K562 (cell line): ENCODE measurements around the gene SELENOI. TPM values are rescaled to one million over a fixed set of nuclear protein-coding genes. Genes with fewer than 3 reads are reported as not detected.

Experiments
- ATAC-seq: fragments of 200-7000 bp; cut with Tn5 transposase; 3 replicates; pipeline ENCODE4 v1.9.1; 2020; ENCODE audit warnings: moderate library complexity
- BruUV-seq: library from RNA; stranded (reverse); fragments of 400-500 nt; replicated peaks from 2 replicates; lab custom pipeline; 2021; lab: Mats Ljungman, UMichigan
- CTCF ChIA-PET: fragments of 300-600 bp; formaldehyde crosslinking; extraction: SDS; loops from one replicate; lab custom pipeline; 2021; ENCODE audit warnings: low intra/inter-chr PET ratio; lab: Yijun Ruan, JAX
- POLR2A ChIA-PET: fragments of 300-600, 350-650 bp; sonication (Branson Sonifier 250); formaldehyde crosslinking; extraction: SDS; loops from one replicate; lab custom pipeline; 2021; ENCODE audit warnings: antibody characterized with exemption, inconsistent platforms; lab: Yijun Ruan, JAX
- DNase-seq, 4 experiments: peaks; one replicate each; pipeline versions ENCODE4 v3.0.0 to v3.0.0-alpha.2; 2011 to 2018; ENCODE audit warnings: low spot score in 3 of 4, mixed read lengths in 3 of 4; ENCODE audit errors: extremely low read depth in 1 of 4
- FAIRE-seq: peaks from 2 replicates; lab custom pipeline; 2011; peaks lifted over from hg19 to GRCh38; lab: Jason Lieb, UNC
- H2AFZ ChIP-seq: 2 replicates; pipeline ENCODE4 v1.6.0; 2011; ENCODE audit warnings: low read depth, low read length, control low read depth, inconsistent platforms
- H3K27ac ChIP-seq: fragments of 200-600 bp; 3 replicates; pipeline ENCODE4 v1.8.0; 2011; ENCODE audit warnings: low read depth, mild to moderate bottlenecking, control low read depth, inconsistent platforms, low read length, moderate library complexity, mixed read lengths; ENCODE audit errors: extremely low read depth
- H3K27me3 ChIP-seq, 2 experiments: fragments of 300-600 bp in 1 of 2; 2 replicates in 1 of 2; 3 replicates in 1 of 2; pipeline versions ENCODE4 v1.6.0 to v1.8.0; 2011; ENCODE audit warnings: inconsistent platforms in 2 of 2, low read length in 2 of 2, mild to moderate bottlenecking in 1 of 2, mixed read lengths in 1 of 2, moderate library complexity in 1 of 2; ENCODE audit not compliant: control insufficient read depth in 2 of 2, insufficient read depth in 2 of 2
- H3K36me3 ChIP-seq: fragments of 300-600 bp; 3 replicates; pipeline ENCODE4 v1.8.0; 2011; ENCODE audit warnings: mild to moderate bottlenecking, low read length, inconsistent platforms; ENCODE audit not compliant: control insufficient read depth, insufficient read depth
- H3K4me1 ChIP-seq, 2 experiments: fragments of 200-600 bp in 1 of 2; replicated peaks in 1 of 2; 2 replicates in 1 of 2; 3 replicates in 1 of 2; pipeline versions ENCODE4 v1.5.1 to v1.8.0; 2011; ENCODE audit warnings: inconsistent platforms in 2 of 2, low read length in 2 of 2, mild to moderate bottlenecking in 1 of 2, mixed read lengths in 1 of 2, moderate library complexity in 1 of 2; ENCODE audit not compliant: control insufficient read depth in 2 of 2, insufficient read depth in 2 of 2
- H3K4me2 ChIP-seq: 2 replicates; pipeline ENCODE4 v1.6.1; 2011; ENCODE audit warnings: low read length, control low read depth, inconsistent platforms, mixed read lengths; ENCODE audit not compliant: insufficient read depth
- H3K4me3 ChIP-seq: fragments of 200-600 bp; sonication (generic), shearing (Covaris generic); 2 replicates; pipeline ENCODE4 v1.5.1; 2016; ENCODE audit warnings: control low read depth, inconsistent platforms
- H3K79me2 ChIP-seq: fragments of 200-600 bp; 3 replicates; pipeline ENCODE4 v1.8.0; 2011; ENCODE audit warnings: low read length, inconsistent platforms; ENCODE audit not compliant: control insufficient read depth, insufficient read depth
- H3K9ac ChIP-seq, 2 experiments: 2 replicates each; pipeline versions ENCODE4 v1.6.0 to v1.6.1; 2011; ENCODE audit warnings: low read depth in 2 of 2, low read length in 2 of 2, control low read depth in 1 of 2, inconsistent platforms in 1 of 2, mild to moderate bottlenecking in 1 of 2, mixed read lengths in 1 of 2; ENCODE audit not compliant: insufficient read depth in 1 of 2
- H3K9me1 ChIP-seq: one replicate; pipeline ENCODE4 v1.6.0; 2011; ENCODE audit warnings: inconsistent platforms, mild to moderate bottlenecking, low read length, moderate library complexity; ENCODE audit not compliant: control insufficient read depth, insufficient read depth
- H3K9me3 ChIP-seq: replicated peaks from 2 replicates; pipeline ENCODE4 v1.5.1; 2011; ENCODE audit warnings: low read depth, low read length, inconsistent platforms; ENCODE audit not compliant: control insufficient read depth, insufficient read depth
- H4K20me1 ChIP-seq: replicated peaks from 2 replicates; pipeline ENCODE4 v1.6.1; 2011; ENCODE audit warnings: low read length, inconsistent platforms, mixed read lengths; ENCODE audit not compliant: control insufficient read depth, insufficient read depth
- ATF3 ChIP-seq, 2 experiments: fragments of 450-650 bp in 1 of 2; sonication (generic) in 1 of 2; formaldehyde crosslinking in 1 of 2; IDR thresholded peaks in 1 of 2; conservative IDR thresholded peaks in 1 of 2; 2 replicates each; pipeline versions ENCODE4 v1.6.1 to v1.8.1; 2016 to 2023; ENCODE audit warnings: mild to moderate bottlenecking in 2 of 2, moderate library complexity in 2 of 2, inconsistent platforms in 1 of 2, missing genetic modification reagents in 1 of 2
- HDAC2 ChIP-seq: fragments of 450-650 bp; IDR thresholded peaks from 2 replicates; pipeline ENCODE4 v1.6.1; 2016; ENCODE audit warnings: mild to moderate bottlenecking
- MAFG ChIP-seq: fragments of 450-650 bp; conservative IDR thresholded peaks from 2 replicates; pipeline ENCODE4 v1.6.1; 2016; ENCODE audit warnings: missing genetic modification characterization, missing compliant biosample characterization
- NFE2 ChIP-seq: IDR thresholded peaks from 2 replicates; pipeline ENCODE4 v1.6.1; 2014; ENCODE audit warnings: antibody characterized with exemption, low read depth
- PKNOX1 ChIP-seq: fragments of 450-650 bp; IDR thresholded peaks from 2 replicates; pipeline ENCODE4 v1.6.1; 2016
- RUNX1 ChIP-seq: sonication (generic); IDR thresholded peaks from 2 replicates; pipeline ENCODE4 v1.6.1; 2016; ENCODE audit warnings: antibody characterized with exemption, low read depth
- SMAD2 ChIP-seq: fragments of 150-350 bp; IDR thresholded peaks from 2 replicates; pipeline ENCODE4 v1.6.1; 2014; ENCODE audit warnings: low read depth, mild to moderate bottlenecking, low read length
- TEAD4 ChIP-seq, 2 experiments: sonication (generic) in 1 of 2; formaldehyde crosslinking in 1 of 2; IDR thresholded peaks; 2 replicates each; pipeline versions ENCODE4 v1.6.1 to v1.8.0; 2012 to 2022; ENCODE audit warnings: borderline replicate concordance in 1 of 2, inconsistent platforms in 1 of 2, low read length in 1 of 2, mild to moderate bottlenecking in 1 of 2, missing genetic modification reagents in 1 of 2
- U2AF2 ChIP-seq: fragments of 200-400 bp; formaldehyde crosslinking; optimal IDR thresholded peaks from 2 replicates; pipeline ENCODE3; 2017; ENCODE audit warnings: low read depth, mild to moderate bottlenecking, low read length
- ZNF316 ChIP-seq: fragments of 450-650 bp; IDR thresholded peaks from 2 replicates; pipeline ENCODE4 v1.6.1; 2016
- ZNF384 ChIP-seq: IDR thresholded peaks from 2 replicates; pipeline ENCODE4 v1.6.1; 2012; ENCODE audit warnings: low read depth, low read length, improper control_type of control experiment
- ZNF592 ChIP-seq: fragments of 450-650 bp; IDR thresholded peaks from 2 replicates; pipeline ENCODE4 v1.6.1; 2017; ENCODE audit warnings: antibody characterized with exemption, mild to moderate bottlenecking
- WGBS: fragments of 100-300 bp; shearing (Covaris generic); methylation state at CpG from one replicate; pipeline ENCODE4 v1.1.6; 2016; ENCODE audit warnings: low coverage, mixed read lengths; ENCODE audit not compliant: insufficient coverage; ENCODE audit errors: missing lambda C conversion rate; 5-methylcytosine and 5-hydroxymethylcytosine counted together
- in situ Hi-C: fragments of 300-500 bp; cut with MboI; formaldehyde crosslinking; loops from 4 replicates; pipeline ENCODE4 v1.15.0; 2018; ENCODE audit warnings: inconsistent platforms, mixed read lengths
- intact Hi-C: fragments of 100-400 bp; cut with micrococcal nuclease; formaldehyde crosslinking; loops from 2 replicates; pipeline ENCODE4 v1.14.2; 2022
- polyA plus RNA-seq, 8 experiments: library from polyadenylated mRNA; depleted of rRNA in 4 of 8; stranded (reverse) in 5 of 8; unstranded in 3 of 8; fragments of >200 nt; fragmentation: Nextera tagmentation in 2 of 8; fragmentation: Illumina TruSeq in 1 of 8; extraction: Ambion mirVana in 2 of 8; extraction: Trizol in 1 of 8; gene quantifications; 2 replicates each; pipeline versions ENCODE4 v1.2.1 to v1.2.3, GENCODE V29; 2011 to 2014; ENCODE audit warnings: inconsistent platforms in 1 of 8, missing spikeins in 1 of 8
- total RNA-seq, 7 experiments: library from RNA; depleted of rRNA in 6 of 7; stranded (reverse); fragments of >200 nt in 6 of 7; fragmentation: Illumina TruSeq in 2 of 7; extraction: Trizol in 2 of 7; gene quantifications; 2 replicates each; pipeline versions ENCODE4 v1.2.1 to v1.2.3, GENCODE V29; 2011 to 2021; ENCODE audit warnings: low replicate concordance in 1 of 7

SELENOI gene
- total and polyA plus RNA-seq, 9 of the 15 experiments (the other 6 are each of a cell fraction or from before 2014, with no cell fraction given), result 9.6 to 46.9 (median 24.4) TPM

- TF ChIP-seq PKNOX1 (peak; percentile 78), U2AF2 (no peak)
Observed at GRCh38 chr2:26351375-26352090, 5.6 kb downstream of the SELENOI start (continued).

- H3K4me1 ChIP-seq, result peaks cover 39 to 56% of the 10 kb centered on the region in 2 experiments
- peaks cover 34% of the 10 kb centered on the region for H3K36me3 ChIP-seq
- CTCF ChIA-PET, result no interaction called here
- TF ChIP-seq TEAD4 (IDR thresholded peaks at IDR 0.05; ENCODE audit: low read length), result no peak
- TF ChIP-seq TEAD4 (CRISPR knock-in tag; IDR thresholded peaks at IDR 0.05; ENCODE audit: borderline replicate concordance), result no peak
- peak; percentile 83 for TF ChIP-seq NFE2
- no peak for TF ChIP-seq ZNF384
- 0 out of 2 replicates have a peak, but pooled peaks have one; percentile 14 for TF ChIP-seq ZNF592
- peak; percentile 58 for TF ChIP-seq PKNOX1
- TF ChIP-seq MAFG (tag), result peak; percentile 31; the same call in 1 of the 2 replicates
- TF ChIP-seq ATF3 (IDR thresholded peaks at IDR 0.05), result peak; percentile 68
- TF ChIP-seq ATF3 (CRISPR knock-in tag; conservative IDR thresholded peaks at IDR 0.05), result no peak
- no peak for TF ChIP-seq HDAC2
- TF ChIP-seq ZNF316, result peak; percentile 73
- TF ChIP-seq RUNX1, result no peak
- no peak for TF ChIP-seq SMAD2
Observed at GRCh38 chr2:26352892-26353291, 6.9 kb downstream of the SELENOI start.

More at GRCh38 chr2:26352892-26353291, 6.9 kb downstream of the SELENOI start:
- Histone ChIP-seq H3K9me1 (no peaks in the 10 kb centered on the region), H3K9me3 (no peaks in the 10 kb centered on the region; the same call in 1 of the 2 replicates), H3K27me3 (no peaks in the 10 kb centered on the region), H3K4me2 (no peak overlapping the region), H3K4me3 (no peak overlapping the region), H3K9ac (no peak overlapping the region), H3K79me2 (peaks cover 99% of the 10 kb centered on the region), H3K27ac (peak overlapping the region; percentile 21; the same call in 2 of the 3 replicates), H2AFZ (no peak overlapping the region), H4K20me1 (no peaks in the 10 kb centered on the region)
- no peak for FAIRE-seq
- WGBS, result 17% methylated on average over 1 of the region's 1 CpG
- intact Hi-C loops (no loop called here), in situ Hi-C loops (no loop called here)
- no TSS peak for BruUV-seq
- POLR2A ChIA-PET, result interaction anchor here (0.6 to 8.0 kb wide), 5 partner anchors 6 to 681 kb away, joined by 3 to 64 read pairs (median 3); partner anchors contain the start of genes ADGRF3 and SELENOI
- DNase-seq, result peak in 2 of 4 experiments; percentile 46 to 65
- ATAC-seq, result peak; percentile 49
